A673 (cell line): ENCODE data around the gene ERICH3. TPM values are rescaled to one million over a fixed set of nuclear protein-coding genes. Genes with fewer than 3 reads are reported as not detected.

Experiments used
- BruUV-seq: library from RNA; stranded (reverse); fragments of 400-500 nt; replicated peaks from 2 replicates; lab custom pipeline; 2021; lab: Mats Ljungman, UMichigan
- CTCF ChIA-PET: fragments of 300-600 bp; sonication (Branson Sonifier 250); formaldehyde crosslinking; loops from one replicate; lab custom pipeline; 2022; ENCODE audit warnings: antibody characterized with exemption; lab: Charles Lee
- POLR2A ChIA-PET: fragments of 300-600 bp; sonication (Branson Sonifier 250); formaldehyde crosslinking; loops from one replicate; lab custom pipeline; 2022; ENCODE audit warnings: antibody characterized with exemption; ENCODE audit not compliant: low non-redundant PET; lab: Charles Lee
- DNase-seq: peaks from one replicate; pipeline ENCODE4 v3.0.0-alpha.2; 2015; ENCODE audit warnings: low spot score
- H3K27ac ChIP-seq: fragments of 200-600 bp; sonication (generic); 2 replicates; pipeline ENCODE4 v1.5.1; 2016; ENCODE audit warnings: mixed run types, low read depth, mild to moderate bottlenecking, mixed read lengths, antibody characterized with exemption, low read length; ENCODE audit not compliant: poor library complexity, severe bottlenecking
- H3K27me3 ChIP-seq: fragments of 200-600 bp; sonication (generic); replicated peaks from 2 replicates; pipeline ENCODE4 v1.6.1; 2017; ENCODE audit warnings: mixed run types, low read depth, mild to moderate bottlenecking, mixed read lengths, antibody characterized with exemption, low read length; ENCODE audit not compliant: insufficient read depth, poor library complexity
- H3K36me3 ChIP-seq: fragments of 200-600 bp; sonication (generic); 2 replicates; pipeline ENCODE4 v1.6.1; 2016; ENCODE audit warnings: mixed run types, mild to moderate bottlenecking, mixed read lengths, antibody characterized with exemption, low read length; ENCODE audit not compliant: insufficient read depth, poor library complexity, severe bottlenecking
- H3K4me1 ChIP-seq: fragments of 200-600 bp; sonication (generic); 2 replicates; pipeline ENCODE4 v1.6.1; 2017; ENCODE audit warnings: mixed run types, mild to moderate bottlenecking, mixed read lengths, antibody characterized with exemption, low read length; ENCODE audit not compliant: insufficient read depth, poor library complexity, severe bottlenecking
- H3K4me3 ChIP-seq: fragments of 200-600 bp; sonication (generic); 2 replicates; pipeline ENCODE4 v1.5.1; 2016; ENCODE audit warnings: low read depth, mixed run types, mild to moderate bottlenecking, mixed read lengths, low read length; ENCODE audit not compliant: poor library complexity, severe bottlenecking
- H3K9me3 ChIP-seq: fragments of 200-600 bp; sonication (generic); 2 replicates; pipeline ENCODE4 v1.6.1; 2016; ENCODE audit warnings: mixed run types, low read depth, mild to moderate bottlenecking, mixed read lengths, antibody characterized with exemption, low read length; ENCODE audit not compliant: poor library complexity, severe bottlenecking
- CTCF ChIP-seq: fragments of 300-800, 200-600 bp; sonication (generic); conservative IDR thresholded peaks from 2 replicates; pipeline ENCODE4 v1.5.1; 2017; ENCODE audit warnings: low read depth, mild to moderate bottlenecking, antibody characterized with exemption, low read length, moderate library complexity, mixed read lengths
- EZH2 ChIP-seq: fragments of 200-600 bp; sonication (generic); IDR thresholded peaks from 2 replicates; pipeline ENCODE4 v1.6.1; 2017; ENCODE audit warnings: borderline replicate concordance, low read depth, mild to moderate bottlenecking, mixed read lengths, antibody characterized with exemption, low read length; ENCODE audit not compliant: poor library complexity, severe bottlenecking
- intact Hi-C: fragments of 100-400 bp; cut with micrococcal nuclease; formaldehyde crosslinking; loops from one replicate; pipeline ENCODE4 v1.10.0; 2022; ENCODE audit not compliant: unreplicated experiment
- total RNA-seq: library from RNA; stranded (reverse); gene quantifications from 2 replicates; pipeline ENCODE4 v1.2.3, GENCODE V29; 2021

ERICH3 gene
- total RNA-seq, 1 experiment from 2014 or later, result not detected

- POLR2A ChIA-PET, result no interaction called here
- BruUV-seq, result no TSS peak
- no peak overlapping the region for H3K4me3 ChIP-seq
- no peaks in the 10 kb centered on the region for H3K27me3 ChIP-seq
- H3K9me3 ChIP-seq, result no peaks in the 10 kb centered on the region
- TF ChIP-seq CTCF (no peak), EZH2 (no peak)
- H3K4me1 ChIP-seq, result no peaks in the 10 kb centered on the region
- CTCF ChIA-PET, result no interaction called here
- DNase-seq, result no peak
- H3K36me3 ChIP-seq, result no peaks in the 10 kb centered on the region
- no peak overlapping the region for H3K27ac ChIP-seq
- intact Hi-C loops, result no loop called here
Observed at GRCh38 chr1:74654708-74655107, 18.9 kb downstream of the ERICH3 start.

GRCh38 chr1:74652711-74653139 lies 20.9 kb downstream of the ERICH3 start:
- H3K36me3 ChIP-seq, result no peaks in the 10 kb centered on the region
- no peak overlapping the region for H3K27ac ChIP-seq
- BruUV-seq, result no TSS peak
- no peaks in the 10 kb centered on the region for H3K9me3 ChIP-seq
- CTCF ChIA-PET, result no interaction called here
- no peaks in the 10 kb centered on the region for H3K4me1 ChIP-seq
- no peak overlapping the region for H3K4me3 ChIP-seq
- intact Hi-C loops, result no loop called here
- no peak for DNase-seq
- H3K27me3 ChIP-seq, result no peaks in the 10 kb centered on the region
- TF ChIP-seq EZH2 (no peak), CTCF (no peak)
- POLR2A ChIA-PET, result no interaction called here

DNA sequence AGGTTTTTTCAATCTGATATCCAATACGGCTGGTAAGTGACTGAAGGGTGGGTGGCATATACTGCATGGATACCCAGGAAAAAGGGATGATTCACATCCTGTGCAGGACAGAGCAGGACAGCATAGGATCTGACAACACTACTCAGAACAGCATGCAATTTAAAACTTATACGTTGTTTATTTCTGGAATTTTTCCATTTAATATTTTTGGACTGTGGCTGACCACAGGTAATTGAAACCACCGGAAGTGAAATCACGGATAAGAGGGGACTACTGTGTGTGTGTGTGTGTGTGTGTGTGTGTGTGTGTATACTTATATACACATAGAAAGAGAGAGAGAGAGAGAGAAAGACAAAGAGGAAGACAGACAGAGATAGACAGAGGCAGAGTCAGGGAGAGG lies 23.0 kb downstream of the ERICH3 start:
- H3K36me3 ChIP-seq, result no peaks in the 10 kb centered on the region
- peak; percentile 27 for DNase-seq

More for the DNA sequence above, 23.0 kb downstream of the ERICH3 start:
- no peaks in the 10 kb centered on the region for H3K9me3 ChIP-seq
- H3K27me3 ChIP-seq, result no peaks in the 10 kb centered on the region
- H3K27ac ChIP-seq, result no peak overlapping the region
- H3K4me3 ChIP-seq, result no peak overlapping the region
- TF ChIP-seq CTCF (no peak), EZH2 (no peak)
- intact Hi-C loops, result no loop called here
- H3K4me1 ChIP-seq, result no peaks in the 10 kb centered on the region
- ChIA-PET POLR2A (no interaction called here), CTCF (no interaction called here)
- BruUV-seq, result no TSS peak
